ENCODE measurements around the gene LCE6A.

The LCE6A gene

GRCh38 chr1:152884966-152885624, 42.4 kb downstream of the LCE6A start:
- no peak for TF ChIP-seq GATA2 (IDR thresholded peaks at IDR 0.05; ENCODE audit: low read depth, low read length)
- no peak for TF ChIP-seq GATA3 (IDR thresholded peaks at IDR 0.05; ENCODE audit: low read depth, low read length)

DNA sequence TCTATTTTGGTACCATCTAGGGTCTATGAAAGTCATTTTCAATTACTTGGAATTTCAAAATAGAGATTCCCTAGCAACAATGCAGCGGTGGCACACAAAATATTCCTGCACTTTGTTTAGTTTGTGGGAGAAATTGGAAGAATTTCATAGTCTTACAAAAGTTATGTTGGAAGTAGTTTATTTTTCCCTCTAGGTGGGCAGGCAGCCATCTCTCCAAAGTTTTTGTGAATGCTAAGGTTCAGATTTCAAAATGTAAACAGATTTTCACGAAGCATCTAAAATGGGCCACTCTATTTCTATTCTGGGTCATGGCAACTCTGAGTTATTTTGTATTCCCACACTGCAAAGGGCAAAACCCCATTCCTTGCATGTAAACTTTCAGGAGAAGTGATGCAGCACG, 43.4 kb downstream of the LCE6A start:
- TF ChIP-seq GATA2 (IDR thresholded peaks at IDR 0.05; ENCODE audit: low read depth, low read length) (no peak), GATA3 (IDR thresholded peaks at IDR 0.05; ENCODE audit: low read depth, low read length) (no peak)

DNA sequence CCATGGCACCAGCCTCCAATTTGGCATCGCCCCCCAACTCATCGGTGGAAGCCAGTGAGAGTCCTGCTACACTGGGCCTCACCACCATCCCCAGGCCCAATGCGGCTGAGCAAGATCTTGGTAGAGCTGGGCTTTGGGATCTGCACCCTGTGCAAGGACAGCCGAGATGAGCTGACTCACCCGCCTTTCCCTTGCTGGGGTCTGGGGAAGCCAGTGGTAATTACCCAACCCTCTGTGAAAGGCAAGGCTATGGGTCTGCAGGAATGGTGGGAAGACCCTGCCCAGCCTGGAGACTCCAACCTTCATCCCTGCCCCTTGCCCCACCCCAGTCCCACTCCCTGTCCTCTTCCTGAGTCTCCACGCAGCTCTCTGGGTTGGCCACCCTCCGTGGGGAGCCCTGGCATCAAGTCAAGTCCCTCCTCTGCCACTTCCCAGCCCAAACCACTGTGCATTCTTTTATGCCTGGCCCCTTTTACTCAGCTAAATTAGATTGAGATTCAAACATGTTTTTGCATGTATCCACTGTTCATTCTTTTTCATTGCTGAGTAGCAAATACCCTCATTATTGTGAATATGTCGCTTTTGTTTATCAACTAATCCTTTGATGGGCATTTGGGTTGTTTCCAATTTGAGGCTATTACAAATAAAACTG, 44.2 kb downstream of the LCE6A start:
- no peak for TF ChIP-seq GATA3 (IDR thresholded peaks at IDR 0.05; ENCODE audit: low read depth, low read length)
- TF ChIP-seq GATA2 (IDR thresholded peaks at IDR 0.05; ENCODE audit: low read depth, low read length): no peak

DNA sequence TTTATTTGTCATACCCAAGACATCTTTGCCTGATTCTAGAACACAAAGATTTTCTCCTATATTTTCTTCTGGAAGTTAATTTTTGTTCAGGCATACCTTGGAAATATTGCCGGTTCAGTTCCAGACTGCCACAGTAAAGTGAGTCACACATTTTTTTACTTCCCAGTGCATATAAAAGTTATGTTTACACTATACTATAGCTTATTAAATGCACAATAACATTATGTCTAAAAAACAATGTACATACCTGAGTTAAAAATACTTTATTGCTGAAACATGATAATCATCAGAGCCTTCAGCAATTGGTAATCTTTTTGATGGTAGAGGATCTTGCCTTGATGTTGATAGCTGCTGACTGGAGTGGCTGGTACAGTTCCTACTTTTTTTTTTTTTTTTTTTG, 45.5 kb downstream of the LCE6A start:
- TF ChIP-seq GATA2 (IDR thresholded peaks at IDR 0.05; ENCODE audit: low read depth, low read length): no peak

Measured in SH-SY5Y (cell line).